ENCODE results near the gene MAML1.
"Not testable (repeated sequence)": the region's sequence is repeated elsewhere in the genome, so short reads cannot be mapped to it uniquely, and the experiment has no call there.

The MAML1 gene

GRCh38 chr5:179732412-179732917 lies at the start of gene MAML1:
Gene MAML1, plus strand, starts transcription at chr5:179732822. Its CDS starts 291 bp downstream, at chr5:179733113.
- DNase-seq (ENCODE audit: low read depth in 2 of 2): peak; percentile 98 to 99

- not testable (repeated sequence) for DNase-seq (ENCODE audit: low read depth in 2 of 2)
Observed at GRCh38 chr5:179689212-179689611, 43.4 kb upstream of the MAML1 start.

GRCh38 chr5:179694561-179694960 lies 38.1 kb upstream of the MAML1 start:
- no peak for DNase-seq (ENCODE audit: low read depth in 2 of 2)

- no peak for DNase-seq (ENCODE audit: low read depth in 2 of 2)
Observed at GRCh38 chr5:179696603-179697002, 36.0 kb upstream of the MAML1 start.

- no peak for DNase-seq (ENCODE audit: low read depth in 2 of 2)
Observed at GRCh38 chr5:179697108-179697507, 35.5 kb upstream of the MAML1 start.

- DNase-seq (ENCODE audit: low read depth in 2 of 2): not testable (repeated sequence)
Observed at GRCh38 chr5:179697543-179697942, 35.1 kb upstream of the MAML1 start.

GRCh38 chr5:179697993-179698934 lies 34.4 kb upstream of the MAML1 start:
- DNase-seq (ENCODE audit: low read depth in 2 of 2): peak; percentile 98 to 99

- no peak for DNase-seq (ENCODE audit: low read depth in 2 of 2)
Observed at GRCh38 chr5:179698935-179699615, 33.5 kb upstream of the MAML1 start, which contains the start of gene CANX. Gene CANX, plus strand, starts transcription at chr5:179698967. Its CDS starts 6,715 bp downstream, at chr5:179705682.

GRCh38 chr5:179699616-179700237 lies 32.9 kb upstream of the MAML1 start:
- peak; percentile 40 to 43 for DNase-seq (ENCODE audit: low read depth in 2 of 2)

- no peak for DNase-seq (ENCODE audit: low read depth in 2 of 2)
Observed at GRCh38 chr5:179700401-179700918, 32.2 kb upstream of the MAML1 start.

- DNase-seq (ENCODE audit: low read depth in 2 of 2): no peak
Observed at GRCh38 chr5:179716286-179716685, 16.3 kb upstream of the MAML1 start.

GRCh38 chr5:179720222-179720621 lies 12.4 kb upstream of the MAML1 start:
- DNase-seq (ENCODE audit: low read depth in 2 of 2): no peak

GRCh38 chr5:179724163-179724562 lies 8.5 kb upstream of the MAML1 start:
- DNase-seq (ENCODE audit: low read depth in 2 of 2): no peak

- DNase-seq (ENCODE audit: low read depth in 2 of 2): no peak
Observed at GRCh38 chr5:179727106-179727505, 5.5 kb upstream of the MAML1 start.

- DNase-seq (ENCODE audit: low read depth in 2 of 2): no peak
Observed at GRCh38 chr5:179729303-179729702, 3.3 kb upstream of the MAML1 start.

GRCh38 chr5:179729727-179730126 lies 2.9 kb upstream of the MAML1 start:
- no peak for DNase-seq (ENCODE audit: low read depth in 2 of 2)

- no peak for DNase-seq (ENCODE audit: low read depth in 2 of 2)
Observed at GRCh38 chr5:179730356-179730755, 2.3 kb upstream of the MAML1 start.

GRCh38 chr5:179730852-179731251 lies 1.8 kb upstream of the MAML1 start:
- no peak for DNase-seq (ENCODE audit: low read depth in 2 of 2)

GRCh38 chr5:179731791-179732411 lies 721 bp upstream of the MAML1 start:
- peak; percentile 6 to 10 for DNase-seq (ENCODE audit: low read depth in 2 of 2)

GRCh38 chr5:179732918-179733771 lies 523 bp downstream of the MAML1 start:
- DNase-seq (ENCODE audit: low read depth in 2 of 2): peak; percentile 16 to 19

All from stimulated activated CD4-positive, alpha-beta T cell treated with anti-CD3 and anti-CD28 coated beads, Interleukin-15, amount 100 ng/mL, for 48 hours (primary cell).